HepG2 (cell line): ENCODE data around the gene ZKSCAN2. TPM values are rescaled to one million over a fixed set of nuclear protein-coding genes. Genes with fewer than 3 reads are reported as not detected.

Source experiments
- AGO1 ChIP-seq: fragments of 200-400 bp; formaldehyde crosslinking; IDR thresholded peaks from 2 replicates; pipeline ENCODE4 v1.6.1; 2017; ENCODE audit warnings: mild to moderate bottlenecking, low read depth, low read length, moderate library complexity; ENCODE audit not compliant: poor library complexity, severe bottlenecking
- DRAP1 ChIP-seq: IDR thresholded peaks from 2 replicates; pipeline ENCODE4 v1.6.1; 2016; ENCODE audit warnings: missing genetic modification reagents, missing compliant biosample characterization
- HNF1B ChIP-seq: sonication (generic); formaldehyde crosslinking; IDR thresholded peaks from 2 replicates; pipeline ENCODE4 v1.5.1; 2020; ENCODE audit warnings: mild to moderate bottlenecking, moderate library complexity, missing genetic modification reagents
- KDM2A ChIP-seq: sonication (generic); formaldehyde crosslinking; IDR thresholded peaks from 2 replicates; pipeline ENCODE4 v1.4.0; 2020; ENCODE audit warnings: low read depth, missing genetic modification reagents, borderline replicate concordance
- NCOR1 ChIP-seq: fragments of 200-600 bp; sonication (generic); IDR thresholded peaks from 2 replicates; pipeline ENCODE4 v1.7.0; 2017; ENCODE audit warnings: antibody characterized with exemption, low read length, borderline replicate concordance
- NONO ChIP-seq, 2 experiments: fragments of 450-650 bp in 1 of 2; sonication (generic) in 1 of 2; formaldehyde crosslinking in 1 of 2; IDR thresholded peaks in 1 of 2; conservative IDR thresholded peaks in 1 of 2; 2 replicates each; pipeline versions ENCODE4 v1.6.1 to v1.8.0; 2017 to 2022; ENCODE audit warnings: mild to moderate bottlenecking in 1 of 2, missing genetic modification reagents in 1 of 2, moderate library complexity in 1 of 2
- NPAS2 ChIP-seq: sonication (generic); formaldehyde crosslinking; IDR thresholded peaks from 2 replicates; pipeline ENCODE4 v1.8.0; 2022; ENCODE audit warnings: mild to moderate bottlenecking, missing genetic modification reagents, borderline replicate concordance
- RBM22 ChIP-seq: fragments of 200-400 bp; formaldehyde crosslinking; optimal IDR thresholded peaks from 2 replicates; pipeline ENCODE3; 2017; ENCODE audit warnings: mild to moderate bottlenecking, low read length, moderate library complexity
- TEAD3 ChIP-seq: optimal IDR thresholded peaks from 2 replicates; pipeline ENCODE3; 2016; ENCODE audit warnings: borderline replicate concordance
- ZNF10 ChIP-seq: sonication (generic); formaldehyde crosslinking; IDR thresholded peaks from 2 replicates; pipeline ENCODE4 v1.4.0; 2020; ENCODE audit warnings: mild to moderate bottlenecking, low read depth, missing genetic modification reagents, borderline replicate concordance
- ZNF275 ChIP-seq: sonication (generic); formaldehyde crosslinking; IDR thresholded peaks from 2 replicates; pipeline ENCODE4 v1.8.0; 2022; ENCODE audit warnings: missing genetic modification reagents, mild to moderate bottlenecking, inconsistent platforms, borderline replicate concordance
- ZNF281 ChIP-seq: sonication (generic); formaldehyde crosslinking; IDR thresholded peaks from 2 replicates; pipeline ENCODE4 v1.4.0; 2020; ENCODE audit warnings: missing genetic modification reagents, borderline replicate concordance
- ZNF512B ChIP-seq: sonication (generic); formaldehyde crosslinking; IDR thresholded peaks from 2 replicates; pipeline ENCODE4 v1.5.1; 2020; ENCODE audit warnings: missing genetic modification reagents, mild to moderate bottlenecking, borderline replicate concordance
- ZNF7 ChIP-seq: IDR thresholded peaks from 2 replicates; pipeline ENCODE4 v1.6.1; 2016; ENCODE audit warnings: missing biosample characterization, missing genetic modification reagents
- ZNF776 ChIP-seq: sonication (generic); formaldehyde crosslinking; IDR thresholded peaks from 2 replicates; pipeline ENCODE4 v1.4.0; 2020; ENCODE audit warnings: mild to moderate bottlenecking, missing genetic modification reagents
- ZNF781 ChIP-seq: sonication (generic); formaldehyde crosslinking; IDR thresholded peaks from 2 replicates; pipeline ENCODE4 v1.5.1; 2020; ENCODE audit warnings: borderline replicate concordance, mild to moderate bottlenecking, missing genetic modification reagents; ENCODE audit errors: not compliant biosample characterization
- ZNF816 ChIP-seq: sonication (generic); formaldehyde crosslinking; IDR thresholded peaks from 2 replicates; pipeline ENCODE4 v1.8.0; 2022; ENCODE audit warnings: missing genetic modification reagents, mild to moderate bottlenecking, borderline replicate concordance
- ZNF878 ChIP-seq: sonication (generic); formaldehyde crosslinking; IDR thresholded peaks from 2 replicates; pipeline ENCODE4 v1.8.1; 2023; ENCODE audit warnings: mild to moderate bottlenecking, missing genetic modification reagents, moderate library complexity
- polyA plus RNA-seq, 8 experiments: library from polyadenylated mRNA; depleted of rRNA in 3 of 8; stranded (reverse) in 7 of 8; unstranded in 1 of 8; fragments of >200 nt; fragmentation: Illumina TruSeq in 4 of 8; extraction: Trizol in 4 of 8; gene quantifications; 2 replicates each; pipeline versions ENCODE4 v1.2.1 to v1.2.3, GENCODE V29; 2011 to 2016; ENCODE audit warnings: low read depth in 4 of 8, missing spikeins in 1 of 8, mixed read lengths in 1 of 8; ENCODE audit not compliant: insufficient read depth in 1 of 8
- total RNA-seq, 5 experiments: library from RNA; depleted of rRNA; stranded (reverse); fragments of >200 nt; fragmentation: Illumina TruSeq; extraction: Trizol; gene quantifications; 2 replicates each; pipeline ENCODE4 v1.2.3, GENCODE V29; 2016; ENCODE audit warnings: low read depth in 1 of 5

Gene ZKSCAN2
- total and polyA plus RNA-seq, 2 of the 13 experiments (the other 11 are each of a cell fraction or from before 2014, with no cell fraction given) = 4.2 to 11.1 TPM

GRCh38 chr16:25256695-25257469 lies 763 bp downstream of the ZKSCAN2 start (continued):
- no peak for TF ChIP-seq ZNF281 (CRISPR knock-in tag)
- TF ChIP-seq NONO (IDR thresholded peaks at IDR 0.05) = no peak
- TF ChIP-seq NONO (CRISPR knock-in tag; conservative IDR thresholded peaks at IDR 0.05) = no peak
- TF ChIP-seq ZNF275 (CRISPR knock-in tag) = peak; percentile 43; the same call in 1 of the 2 replicates
- no peak for TF ChIP-seq ZNF7
- TF ChIP-seq ZNF776 = 0 out of 2 replicates have a peak, but pooled peaks have one; percentile 19
- TF ChIP-seq ZNF781 (CRISPR knock-in tag) = peak; percentile 9
- 0 out of 2 replicates have a peak, but pooled peaks have one; percentile 33 for TF ChIP-seq ZNF512B
- no peak; the same call in 1 of the 2 replicates for TF ChIP-seq DRAP1 (CRISPR knock-in tag)
- no peak for TF ChIP-seq NPAS2
- no peak for TF ChIP-seq RBM22
- TF ChIP-seq TEAD3 = no peak
- peak; percentile 25; the same call in 1 of the 2 replicates for TF ChIP-seq KDM2A (CRISPR knock-in tag)
- TF ChIP-seq HNF1B (CRISPR knock-in tag) = 0 out of 2 replicates have a peak, but pooled peaks have one; percentile 58
- 0 out of 2 replicates have a peak, but pooled peaks have one; percentile 70 for TF ChIP-seq ZNF878 (CRISPR knock-in tag)
- peak; percentile 30; the same call in 1 of the 2 replicates for TF ChIP-seq NCOR1
- no peak for TF ChIP-seq AGO1
- no peak for TF ChIP-seq ZNF816 (CRISPR knock-in tag)
- TF ChIP-seq ZNF10 = no peak
